ENCODE measurements around the gene ABHD11. TPM values are rescaled to one million over a fixed set of nuclear protein-coding genes. Genes with fewer than 3 reads are reported as not detected.

ABHD11 gene
- total and polyA plus RNA-seq, 2 donors (not counting 1 experiment from before 2014, with no cell fraction given), result 23.2 to 26.2 TPM

GRCh38 chr7:73732397-73732796, 6.2 kb downstream of the ABHD11 start:
- Mint-ChIP-seq H3K9me3 (ENCODE audit: insufficient read depth) (no peaks in the 10 kb centered on the region), H3K27me3 (peaks cover 14% of the 10 kb centered on the region), H3K4me1 (peaks cover 4% of the 10 kb centered on the region), H3K4me3 (no peak overlapping the region), H3K27ac (no peak overlapping the region)
- WGBS (ENCODE audit: insufficient coverage), result 73% methylated on average over 1 of the region's 2 CpGs
- intact Hi-C loops (cut with micrococcal nuclease), result loop anchor here (10.0 kb wide), 1 partner anchor 352 kb away; the partner anchor contains the start of gene LIMK1
- no peak overlapping the region for H3K9ac ChIP-seq (ENCODE audit: low read length)
- DNase-seq (no peak), ATAC-seq (ENCODE audit: low read depth) (no peak)
- H3K9me3 ChIP-seq (ENCODE audit: control extremely low read depth in 1 of 3, control insufficient read depth in 2 of 3, insufficient read depth in 1 of 3, low read length in 2 of 3), result peaks cover 0 to 6% (median 0%) of the 10 kb centered on the region in 3 donors
- H3K27me3 ChIP-seq (replicated peaks in 1 of 4; ENCODE audit: control extremely low read depth in 1 of 4, control insufficient read depth in 3 of 4, insufficient read depth in 4 of 4, low read length in 3 of 4), result peaks cover 0 to 8% (median 5%) of the 10 kb centered on the region in 4 experiments
- H3K36me3 ChIP-seq (replicated peaks in 1 of 2; ENCODE audit: control extremely low read depth in 1 of 2, control insufficient read depth in 1 of 2, extremely low read depth in 1 of 2, insufficient read depth in 2 of 2, low read length in 1 of 2), result peaks cover 0 to 6% of the 10 kb centered on the region in 2 experiments
- H3K27ac ChIP-seq (ENCODE audit: low read length in 2 of 2), result no peak overlapping the region
- H3K79me2 ChIP-seq (ENCODE audit: control insufficient read depth, insufficient read depth, low read length), result peaks cover 1% of the 10 kb centered on the region
- ChIA-PET CTCF (interaction anchor here (0.7 to 6.0 kb wide), 4 partner anchors 12 to 201 kb away, joined by 3 to 78 read pairs (median 4); no protein-coding TSS in a partner anchor), POLR2A (interaction anchor here (0.6 to 0.7 kb wide), 2 partner anchors 12 to 174 kb away, joined by 4 to 5 read pairs; no protein-coding TSS in a partner anchor)
- peaks cover under 1% of the 10 kb centered on the region for H4K20me1 ChIP-seq (ENCODE audit: control insufficient read depth, insufficient read depth, low read length, poor library complexity, severe bottlenecking)
- H2AFZ ChIP-seq (ENCODE audit: insufficient read depth, low read depth, low read length, poor library complexity, severe bottlenecking), result no peak overlapping the region
- TF ChIP-seq CTCF (IDR thresholded peaks at IDR 0.05), result no peak
- TF ChIP-seq EZH2 (IDR thresholded peaks at IDR 0.05; ENCODE audit: borderline replicate concordance, insufficient read depth, low read depth, low read length, poor library complexity, severe bottlenecking), result no peak
- H3K4me2 ChIP-seq (replicated peaks; ENCODE audit: low read depth, low read length, poor library complexity, severe bottlenecking), result no peak overlapping the region
- H3K4me1 ChIP-seq (ENCODE audit: control insufficient read depth in 2 of 2, insufficient read depth in 2 of 2, low read length in 2 of 2), result peaks cover 0 to 7% of the 10 kb centered on the region in 2 donors
- H3K4me3 ChIP-seq (ENCODE audit: control extremely low read depth in 1 of 5, extremely low read depth in 1 of 5, insufficient read depth in 1 of 5, low read depth in 2 of 5, low read length in 4 of 5), result no peak overlapping the region

GRCh38 chr7:73730485-73730884, 8.1 kb downstream of the ABHD11 start:
- 7% methylated on average over 2 of the region's 3 CpGs for WGBS (ENCODE audit: insufficient coverage)
- peaks cover 14% of the 10 kb centered on the region for H3K27me3 Mint-ChIP-seq
- H3K4me1 ChIP-seq (ENCODE audit: control insufficient read depth in 2 of 2, insufficient read depth in 2 of 2, low read length in 2 of 2), result peaks cover 2 to 7% of the 10 kb centered on the region in 2 donors
- H3K27ac ChIP-seq (ENCODE audit: low read length in 2 of 2), result no peak overlapping the region
- H2AFZ ChIP-seq (ENCODE audit: insufficient read depth, low read depth, low read length, poor library complexity, severe bottlenecking), result no peak overlapping the region
- no peaks in the 10 kb centered on the region for H3K36me3 ChIP-seq (replicated peaks in 1 of 2; ENCODE audit: control extremely low read depth in 1 of 2, control insufficient read depth in 1 of 2, extremely low read depth in 1 of 2, insufficient read depth in 2 of 2, low read length in 1 of 2)
- CTCF ChIA-PET, result interaction anchor here (0.7 to 3.9 kb wide), 3 partner anchors 55 to 328 kb away, joined by 3 to 41 read pairs (median 4); no protein-coding TSS in a partner anchor
- H3K4me1 Mint-ChIP-seq, result peaks cover 4% of the 10 kb centered on the region
- H3K4me2 ChIP-seq (replicated peaks; ENCODE audit: low read depth, low read length, poor library complexity, severe bottlenecking), result no peak overlapping the region
- POLR2A ChIA-PET, result no interaction called here
- H3K4me3 Mint-ChIP-seq, result no peak overlapping the region
- no peak for TF ChIP-seq EZH2 (IDR thresholded peaks at IDR 0.05; ENCODE audit: borderline replicate concordance, insufficient read depth, low read depth, low read length, poor library complexity, severe bottlenecking)
- TF ChIP-seq CTCF (IDR thresholded peaks at IDR 0.05), result no peak
- peaks cover 0 to 6% (median 0%) of the 10 kb centered on the region in 3 donors for H3K9me3 ChIP-seq (ENCODE audit: control extremely low read depth in 1 of 3, control insufficient read depth in 2 of 3, insufficient read depth in 1 of 3, low read length in 2 of 3)
- DNase-seq (no peak), ATAC-seq (ENCODE audit: low read depth) (no peak)
- H3K9ac ChIP-seq (ENCODE audit: low read length), result no peak overlapping the region
- no peak overlapping the region for H3K4me3 ChIP-seq (ENCODE audit: control extremely low read depth in 1 of 5, extremely low read depth in 1 of 5, insufficient read depth in 1 of 5, low read depth in 2 of 5, low read length in 4 of 5)
- H3K9me3 Mint-ChIP-seq (ENCODE audit: insufficient read depth), result no peaks in the 10 kb centered on the region
- intact Hi-C loops (cut with micrococcal nuclease), result loop anchor here (10.0 kb wide), 1 partner anchor 354 kb away; the partner anchor contains the start of gene LIMK1
- H3K27me3 ChIP-seq (replicated peaks in 1 of 4; ENCODE audit: control extremely low read depth in 1 of 4, control insufficient read depth in 3 of 4, insufficient read depth in 4 of 4, low read length in 3 of 4), result peaks cover 0 to 19% (median 11%) of the 10 kb centered on the region in 4 experiments
- H3K79me2 ChIP-seq (ENCODE audit: control insufficient read depth, insufficient read depth, low read length), result no peaks in the 10 kb centered on the region
- no peaks in the 10 kb centered on the region for H4K20me1 ChIP-seq (ENCODE audit: control insufficient read depth, insufficient read depth, low read length, poor library complexity, severe bottlenecking)
- no peak overlapping the region for H3K27ac Mint-ChIP-seq
